ENCODE data around the gene ERMN.

Gene ERMN

DNA sequence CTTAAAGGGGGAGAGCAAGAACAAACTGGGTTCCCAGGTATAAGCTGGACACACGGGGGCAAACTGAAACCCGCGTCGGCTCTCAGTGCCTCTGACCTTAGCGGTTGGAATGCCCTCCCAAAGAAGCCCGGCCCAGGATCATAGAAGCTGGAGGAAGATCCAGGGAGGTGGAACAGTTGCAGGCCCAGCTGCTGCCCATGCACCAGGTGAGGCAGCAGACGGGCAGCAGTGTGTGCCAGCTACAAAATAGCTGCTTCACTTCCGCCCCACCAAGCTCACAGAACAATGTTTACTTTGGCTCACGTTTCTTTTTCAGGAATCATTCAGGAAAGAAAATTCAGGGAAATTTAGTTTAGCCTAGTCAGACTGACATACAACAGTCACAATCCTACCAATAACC is 3.9 kb upstream of the ERMN start:
- DNase-seq (ENCODE audit: low read depth), result no peak

DNA sequence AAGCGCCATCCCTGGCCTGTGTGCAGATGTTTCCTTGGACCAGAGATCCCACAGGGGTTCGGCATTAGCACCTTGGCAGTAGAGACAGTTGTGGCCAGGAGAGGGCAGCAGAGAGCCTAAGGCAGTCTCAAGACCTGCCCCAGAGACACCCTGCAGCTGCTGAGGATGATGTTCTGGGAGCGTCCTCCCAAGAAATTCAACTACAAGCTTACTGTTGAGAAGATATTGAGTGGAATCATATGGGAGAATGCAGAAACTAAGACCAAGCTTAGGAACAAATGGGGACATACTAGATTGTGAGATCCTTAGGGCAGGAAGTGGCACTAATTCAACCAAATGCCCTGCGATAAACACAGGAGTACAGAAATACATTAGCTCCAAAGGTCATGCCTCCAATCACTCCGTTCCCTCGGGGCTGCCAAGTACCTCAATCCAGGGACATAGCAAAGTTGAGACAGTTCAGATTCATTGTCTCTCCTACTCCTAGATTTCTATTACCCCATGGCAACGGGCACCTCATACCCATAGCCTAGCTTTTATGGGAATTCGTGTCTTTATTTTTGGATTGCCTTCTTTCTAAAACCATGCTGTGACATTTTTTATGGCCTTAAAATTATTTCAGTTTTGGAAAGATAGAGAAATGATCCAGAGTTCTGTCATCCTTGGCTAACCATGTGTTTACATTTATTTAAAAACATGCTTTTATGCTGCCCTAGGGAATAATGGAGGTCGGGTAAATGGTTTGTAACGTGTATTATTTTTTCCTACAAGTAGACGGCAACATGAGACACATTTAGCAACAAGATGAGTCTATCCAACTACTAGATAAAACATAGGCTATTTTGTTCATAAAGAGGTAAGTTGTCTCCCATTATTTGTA is 2.2 kb upstream of the ERMN start:
- DNase-seq (ENCODE audit: low read depth), result peak; percentile 53

- no peak for DNase-seq (ENCODE audit: low read depth)
Observed at GRCh38 chr2:157327200-157327599, 1.6 kb upstream of the ERMN start.

DNA sequence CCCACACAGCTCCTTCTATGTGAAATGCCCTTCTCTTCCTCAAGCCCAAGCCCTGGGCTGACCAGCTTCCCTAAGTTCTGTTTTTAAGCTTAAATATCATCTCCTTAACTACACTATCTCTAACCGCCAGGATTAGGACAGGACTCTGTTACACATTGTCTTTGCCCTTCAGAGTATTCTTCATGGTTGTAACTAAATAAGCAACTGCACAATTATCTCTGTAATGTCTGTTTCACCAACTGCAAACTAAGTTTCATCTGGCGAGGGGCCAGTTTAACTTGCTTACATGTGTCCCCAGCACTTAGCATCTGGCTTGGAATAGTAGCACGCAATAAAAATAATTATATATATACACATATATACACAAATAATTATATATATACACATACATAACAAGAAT is 1.1 kb upstream of the ERMN start:
- no peak for DNase-seq (ENCODE audit: low read depth)

- peak; percentile 35 for DNase-seq (ENCODE audit: low read depth)
Observed at GRCh38 chr2:157324331-157324843, 1.2 kb downstream of the ERMN start.

GRCh38 chr2:157322432-157322831 is 3.2 kb downstream of the ERMN start:
- DNase-seq (ENCODE audit: low read depth), result no peak

DNA sequence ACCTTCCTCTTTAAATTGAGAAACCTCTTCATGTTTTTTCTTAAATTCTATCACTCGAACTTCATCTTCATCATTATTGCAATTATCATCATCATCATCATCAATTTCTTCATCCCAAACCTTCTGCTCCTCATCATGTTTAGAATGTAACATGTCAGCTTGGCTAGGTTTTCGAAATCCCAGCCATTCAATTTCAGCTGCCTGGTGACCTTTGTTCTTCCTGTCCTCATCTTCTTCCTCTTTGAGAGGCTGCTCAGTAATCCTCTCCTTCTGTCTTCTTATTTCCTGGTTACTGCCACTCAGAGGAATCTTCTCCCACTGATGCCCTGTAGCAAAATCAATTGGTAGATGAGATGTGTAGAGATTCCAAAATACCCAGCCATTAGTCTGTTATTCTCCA is 4.2 kb downstream of the ERMN start:
- DNase-seq (ENCODE audit: low read depth), result no peak

DNA sequence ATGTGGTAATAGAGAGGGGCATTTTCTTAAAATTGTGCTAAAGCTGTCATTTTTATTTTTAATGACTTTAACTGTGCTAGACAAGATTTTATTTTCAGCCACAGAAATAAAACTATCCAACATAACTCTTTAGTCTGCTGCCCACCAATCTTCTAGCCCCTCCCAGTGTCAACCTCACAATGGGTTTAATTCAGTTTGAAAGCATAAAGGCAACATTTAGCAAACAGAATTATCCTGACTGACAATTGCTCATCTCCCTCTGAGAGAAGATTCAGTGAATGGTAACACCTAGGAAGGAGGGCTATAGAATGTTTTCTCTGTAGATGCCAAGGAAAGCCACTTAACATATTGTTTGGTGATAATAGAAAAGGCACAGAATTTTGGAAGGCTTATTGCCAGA is 5.2 kb downstream of the ERMN start:
- DNase-seq (ENCODE audit: low read depth), result no peak

DNA sequence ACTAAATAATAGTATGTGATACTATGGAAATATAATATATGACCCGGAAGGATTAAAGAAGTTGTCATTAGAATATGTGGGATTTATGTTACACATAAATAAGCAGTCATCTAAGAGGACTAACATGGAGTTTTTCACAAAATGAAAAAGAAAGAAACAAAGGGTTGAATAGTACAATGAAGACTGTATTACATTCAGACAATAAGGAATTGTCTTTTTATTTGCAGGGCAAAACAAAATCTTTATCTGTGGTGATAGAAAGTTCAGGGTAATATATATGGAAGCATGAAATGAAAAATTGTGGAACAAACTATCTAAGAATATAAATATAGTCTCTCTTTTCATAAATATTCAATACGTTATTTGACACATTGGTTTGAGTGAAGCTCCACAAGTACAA is 5.8 kb downstream of the ERMN start:
- DNase-seq (ENCODE audit: low read depth), result no peak

GRCh38 chr2:157318884-157319283 is 6.7 kb downstream of the ERMN start:
- DNase-seq (ENCODE audit: low read depth), result no peak

DNA sequence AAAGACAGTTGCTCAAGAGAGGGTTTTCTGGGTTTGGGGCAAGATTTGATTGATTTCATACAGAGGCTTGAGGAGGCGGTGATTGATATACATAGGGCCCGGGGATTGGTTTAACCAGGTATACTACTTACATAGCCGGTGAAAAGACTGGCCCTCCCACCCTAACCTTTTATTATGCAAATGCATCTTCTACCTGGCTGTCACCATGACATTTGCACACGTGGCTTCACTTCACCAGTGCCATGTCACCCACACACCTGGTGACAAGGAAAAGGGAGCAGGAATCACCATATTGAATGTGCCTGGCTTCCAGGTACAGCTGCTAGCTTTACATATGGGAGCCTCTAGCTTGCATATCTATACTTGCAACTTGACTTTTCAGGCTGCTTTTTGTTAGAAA is 9.7 kb downstream of the ERMN start:
- DNase-seq (ENCODE audit: low read depth), result no peak

- DNase-seq (ENCODE audit: low read depth), result no peak
Observed at GRCh38 chr2:157312866-157313486, 12.6 kb downstream of the ERMN start.

GRCh38 chr2:157311706-157312105 is 13.9 kb downstream of the ERMN start:
- no peak for DNase-seq (ENCODE audit: low read depth)

DNA sequence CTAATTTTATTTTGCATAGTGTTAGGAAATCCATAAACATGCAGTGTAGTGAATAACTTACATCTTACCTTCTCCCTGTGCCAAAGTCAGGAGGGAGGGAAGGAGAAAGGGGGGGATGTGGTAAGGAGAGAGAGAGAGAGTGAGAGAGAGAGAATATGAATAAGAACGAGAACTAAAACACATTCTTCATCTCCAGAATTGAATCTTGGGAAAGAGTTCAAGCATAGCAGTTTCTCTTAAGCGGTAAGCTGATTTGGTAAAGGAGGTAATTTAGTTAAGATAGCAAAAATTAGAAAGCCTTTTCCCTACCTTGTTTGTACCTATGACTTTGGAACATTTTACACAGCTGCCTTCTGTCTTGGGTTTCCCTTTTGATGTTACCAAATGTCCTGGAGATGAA is 15.7 kb downstream of the ERMN start:
- DNase-seq (ENCODE audit: low read depth), result no peak

GRCh38 chr2:157307021-157307420 is 18.6 kb downstream of the ERMN start:
- DNase-seq (ENCODE audit: low read depth), result peak; percentile 3

GRCh38 chr2:157305723-157306110 is 19.9 kb downstream of the ERMN start:
- DNase-seq (ENCODE audit: low read depth), result peak; percentile 34

DNA sequence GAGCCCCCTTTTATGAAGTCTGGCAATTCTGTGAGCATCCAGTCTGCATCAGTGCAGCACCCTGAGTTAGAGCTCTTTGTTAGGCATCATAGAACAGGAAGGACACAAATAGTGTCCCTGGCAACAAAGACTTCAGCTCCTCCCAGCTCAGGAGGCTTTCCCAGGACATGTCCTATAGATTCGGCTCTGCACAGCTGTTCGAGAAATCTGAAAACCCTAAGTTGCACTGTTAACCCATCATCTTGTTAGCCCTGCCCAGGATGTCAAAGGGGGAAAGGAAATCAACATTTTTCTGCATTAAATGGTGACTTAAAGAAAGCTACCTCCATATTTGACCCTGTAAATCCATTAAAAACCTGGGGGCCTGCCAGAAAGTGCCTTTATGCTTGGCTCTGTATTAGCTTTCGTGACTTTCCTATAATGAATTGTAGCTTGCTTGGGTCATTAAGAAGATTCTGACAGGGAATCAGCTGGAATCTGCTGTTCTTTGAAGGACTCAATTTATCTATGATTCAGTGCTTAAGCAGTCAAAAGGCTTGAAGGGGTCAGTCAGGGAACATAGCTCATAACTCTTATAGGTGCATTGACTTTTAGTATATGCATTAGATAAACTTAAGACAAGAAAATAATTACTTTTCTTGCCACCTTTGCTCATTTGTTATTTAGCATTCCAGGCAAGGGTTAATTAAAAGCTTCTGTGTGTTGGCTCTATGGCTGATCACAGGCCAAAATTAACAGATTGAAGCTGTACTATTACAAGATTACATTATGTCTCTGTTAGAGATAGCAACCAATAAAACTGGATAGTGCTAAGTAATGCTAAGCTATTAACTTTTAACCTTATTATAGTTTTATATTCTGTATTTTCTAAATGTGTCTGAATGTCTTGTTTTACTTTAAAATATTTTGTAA is 20.6 kb downstream of the ERMN start:
- peak; percentile 21 for DNase-seq (ENCODE audit: low read depth)

DNA sequence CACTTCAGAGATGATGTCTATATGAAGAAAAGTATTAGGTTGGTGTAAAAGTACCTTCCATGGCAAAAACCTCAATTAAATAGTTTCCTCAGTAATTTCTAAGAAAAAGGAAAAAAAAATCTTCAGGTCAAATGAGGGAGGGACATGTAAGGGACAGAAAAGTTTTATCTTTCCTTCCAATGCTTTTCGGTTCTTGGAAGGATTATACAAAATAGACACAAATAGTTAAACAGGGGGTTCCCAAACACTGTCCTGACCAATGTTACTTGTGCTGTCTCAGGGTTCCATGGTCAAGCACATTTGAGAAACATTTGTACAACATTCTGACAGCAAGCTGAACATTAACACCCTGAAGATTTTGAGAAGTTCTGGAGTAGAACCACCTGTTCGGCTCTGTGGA is 22.0 kb downstream of the ERMN start:
- DNase-seq (ENCODE audit: low read depth), result no peak

GRCh38 chr2:157302492-157303099 is 23.0 kb downstream of the ERMN start:
- DNase-seq (ENCODE audit: low read depth), result peak; percentile 38

- no peak for DNase-seq (ENCODE audit: low read depth)
Observed at GRCh38 chr2:157301307-157301706, 24.3 kb downstream of the ERMN start.

- DNase-seq (ENCODE audit: low read depth), result no peak
Observed at GRCh38 chr2:157296958-157297357, 28.7 kb downstream of the ERMN start.

DNA sequence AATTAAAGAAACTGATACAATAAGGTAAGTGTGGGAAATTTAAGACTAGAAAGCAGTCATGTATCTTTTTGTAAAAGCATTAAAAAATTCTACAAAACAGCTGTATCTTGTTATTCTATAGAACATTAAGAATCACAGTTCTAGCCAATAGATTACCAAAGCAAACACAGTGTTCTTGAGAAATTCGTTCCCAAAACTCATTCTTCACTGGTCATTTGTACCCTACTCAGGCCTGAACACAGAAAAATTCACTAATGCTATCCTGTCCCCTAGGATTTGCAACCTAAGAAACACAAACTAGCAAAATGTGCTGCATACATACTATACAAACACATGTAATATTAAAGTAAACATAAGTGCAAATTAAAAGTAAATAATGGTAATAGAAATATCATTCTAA is 29.1 kb downstream of the ERMN start:
- DNase-seq (ENCODE audit: low read depth), result no peak

All from amniotic epithelial cell (primary cell).